Limb (tissue), 2 donors: ENCODE measurements around the gene UTP25.
A peak's percentile ranks its signal among the peaks of the same experiment; 100 is the strongest.

Experiments used
- DNase-seq, 2 donors: peaks; one replicate each; pipeline ENCODE4 v3.0.0-alpha.2; 2016; ENCODE audit errors: extremely low spot score in 2 of 2

UTP25 gene

GRCh38 chr1:209839875-209840546 is 12.2 kb downstream of the UTP25 start:
- DNase-seq, result no peak

GRCh38 chr1:209840611-209841010 is 12.8 kb downstream of the UTP25 start:
- DNase-seq, result no peak

- DNase-seq, result no peak
Measured at GRCh38 chr1:209844695-209845407, 17.1 kb downstream of the UTP25 start.

GRCh38 chr1:209845408-209845725 is 17.6 kb downstream of the UTP25 start:
- no peak for DNase-seq

GRCh38 chr1:209849388-209849787 is 21.6 kb downstream of the UTP25 start:
- no peak for DNase-seq

GRCh38 chr1:209850342-209850979 is 22.7 kb downstream of the UTP25 start:
- DNase-seq, result peak in 1 of 2 donors; percentile 49

GRCh38 chr1:209853676-209854075 is 25.9 kb downstream of the UTP25 start:
- DNase-seq, result no peak

- no peak for DNase-seq
Measured at GRCh38 chr1:209854196-209854595, 26.4 kb downstream of the UTP25 start.

GRCh38 chr1:209855006-209855405 is 27.2 kb downstream of the UTP25 start:
- no peak for DNase-seq

- no peak for DNase-seq
Measured at GRCh38 chr1:209855623-209856022, 27.9 kb downstream of the UTP25 start.

- no peak for DNase-seq
Measured at GRCh38 chr1:209858561-209859103, 30.9 kb downstream of the UTP25 start.

GRCh38 chr1:209860293-209860881 is 32.6 kb downstream of the UTP25 start:
- DNase-seq, result peak; percentile 79 to 81

GRCh38 chr1:209861242-209861641 is 33.5 kb downstream of the UTP25 start:
- no peak for DNase-seq

GRCh38 chr1:209862391-209863356 is 34.9 kb downstream of the UTP25 start:
- no peak for DNase-seq

GRCh38 chr1:209863766-209864485 is 36.2 kb downstream of the UTP25 start:
- DNase-seq, result no peak

- no peak for DNase-seq
Measured at GRCh38 chr1:209866201-209866600, 38.4 kb downstream of the UTP25 start.

GRCh38 chr1:209869291-209870149 is 41.7 kb downstream of the UTP25 start:
- peak in 1 of 2 donors; percentile 57 for DNase-seq

GRCh38 chr1:209870151-209870831 is 42.5 kb downstream of the UTP25 start:
- peak; percentile 31 to 56 for DNase-seq

- DNase-seq, result no peak
Measured at GRCh38 chr1:209871006-209871405, 43.2 kb downstream of the UTP25 start.
